Transverse colon (tissue), 4 donors: ENCODE results near the gene ERMP1. TPM values are rescaled to one million over a fixed set of nuclear protein-coding genes. Genes with fewer than 3 reads are reported as not detected.

Experiments
- DNase-seq: peaks from one replicate; pipeline ENCODE4 v3.0.0-alpha.2; 2019
- H3K27ac ChIP-seq, 4 donors: fragments of 200-600 bp; sonication (generic); 2 replicates each; pipeline ENCODE4 v1.5.1; 2016 to 2018; ENCODE audit warnings: inconsistent platforms in 4 of 4
- H3K27me3 ChIP-seq: fragments of 200-600 bp; sonication (generic); 2 replicates; pipeline ENCODE4 v1.5.1; 2017; ENCODE audit warnings: inconsistent platforms
- H3K36me3 ChIP-seq, 4 donors: fragments of 200-600 bp; sonication (generic); 2 replicates each; pipeline ENCODE4 v1.5.1; 2017 to 2019; ENCODE audit warnings: inconsistent platforms in 4 of 4
- H3K4me1 ChIP-seq, 4 donors: fragments of 200-600 bp; sonication (generic); 2 replicates each; pipeline ENCODE4 v1.5.1; 2017 to 2020; ENCODE audit warnings: inconsistent platforms in 4 of 4
- H3K4me3 ChIP-seq, 4 donors: fragments of 200-600 bp; sonication (generic); 1 replicate in 1 of 4; 2 replicates in 3 of 4; pipeline versions ENCODE4 v1.5.1 to v1.6.1; 2017 to 2019; ENCODE audit warnings: inconsistent platforms in 4 of 4
- H3K9me3 ChIP-seq, 2 donors: fragments of 200-600 bp; sonication (generic); 2 replicates each; pipeline ENCODE4 v1.5.1; 2017 to 2019; ENCODE audit warnings: inconsistent platforms in 2 of 2
- CTCF ChIP-seq, 5 experiments: fragments of 200-600 bp in 3 of 5; fragments of 450-650 bp in 2 of 5; sonication (generic) in 3 of 5; IDR thresholded peaks; 1 replicate in 2 of 5; 2 replicates in 3 of 5; pipeline ENCODE4 v1.5.1; 2016 to 2017; ENCODE audit warnings: antibody characterized with exemption in 5 of 5, inconsistent platforms in 3 of 5, mild to moderate bottlenecking in 2 of 5, moderate library complexity in 1 of 5
- EP300 ChIP-seq: sonication (generic); formaldehyde crosslinking; IDR thresholded peaks from one replicate; pipeline ENCODE4 v1.6.1; 2017; ENCODE audit warnings: antibody characterized with exemption, low read depth
- POLR2A ChIP-seq: fragments of 450-650 bp; IDR thresholded peaks from one replicate; pipeline ENCODE4 v1.6.1; 2016; ENCODE audit warnings: antibody characterized with exemption, mild to moderate bottlenecking, moderate library complexity
- POLR2AphosphoS5 ChIP-seq, 3 donors: sonication (generic); formaldehyde crosslinking; IDR thresholded peaks; one replicate each; pipeline ENCODE4 v1.6.1; 2016; ENCODE audit warnings: antibody characterized with exemption in 3 of 3
- WGBS, 2 donors: methylation state at CpG; one replicate each; pipeline ENCODE4 v1.1.5; 2018; ENCODE audit warnings: low coverage in 1 of 2; 5-methylcytosine and 5-hydroxymethylcytosine counted together
- in situ Hi-C, 4 donors: fragments of 200-750 bp; cut with MboI; loops; one replicate each; pipeline versions ENCODE4 v1.15.0 to v1.15.1; 2017; ENCODE audit warnings: low sequenced_read_pairs in 3 of 4, low pct_ligation_motif_present in 1 of 4, low pct_unique_long_range_greater_than_20kb in 1 of 4
- intact Hi-C: fragments of 100-400 bp; cut with DNase I; formaldehyde crosslinking; loops from one replicate; pipeline ENCODE4 v1.15.1; 2023; ENCODE audit warnings: low total_unique reads
- total RNA-seq, 4 donors: library from RNA; depleted of rRNA; stranded (reverse); fragments of >200 nt; gene quantifications; one replicate each; pipeline ENCODE4 v1.1.0, GENCODE V29; 2016

The ERMP1 gene
- total RNA-seq, 4 donors from 2014 or later, result 33.3 to 46.2 (median 34.8) TPM

- H3K27me3 ChIP-seq, result no peaks in the 10 kb centered on the region
- H3K9me3 ChIP-seq, result no peaks in the 10 kb centered on the region
- 84% methylated on average over 1 of the region's 1 CpG; no CpG with 5 or more reads in 1 of the 2 donors for WGBS, 2 donors
- TF ChIP-seq POLR2A (no peak), EP300 (no peak), CTCF (IDR thresholded peaks at IDR 0.05) (no peak), POLR2AphosphoS5 (IDR thresholded peaks at IDR 0.05) (no peak)
- intact Hi-C loops (no loop called here), in situ Hi-C loops (loop anchor here (10.0 to 25.0 kb wide), 3 partner anchors 59 to 436 kb away; no protein-coding TSS in a partner anchor)
- no peaks in the 10 kb centered on the region for H3K36me3 ChIP-seq
- no peak for DNase-seq
- H3K4me1 ChIP-seq, result no peaks in the 10 kb centered on the region
- H3K4me3 ChIP-seq, result no peak overlapping the region
- H3K27ac ChIP-seq, result no peak overlapping the region
These were observed 43.1 kb upstream of the ERMP1 start for GRCh38 chr9:5876026-5876425.

- DNase-seq, result no peak
- Histone ChIP-seq H3K36me3 (no peaks in the 10 kb centered on the region), H3K27ac (no peak overlapping the region), H3K4me3 (no peak overlapping the region), H3K9me3 (no peaks in the 10 kb centered on the region), H3K27me3 (no peaks in the 10 kb centered on the region), H3K4me1 (no peaks in the 10 kb centered on the region)
- 87 to 88% methylated on average over 2 of the region's 2 CpGs for whole genome bisulfite sequencing, 2 donors
- TF ChIP-seq EP300, result no peak
- TF ChIP-seq CTCF (IDR thresholded peaks at IDR 0.05), result no peak
- TF ChIP-seq POLR2AphosphoS5 (IDR thresholded peaks at IDR 0.05), result no peak
- TF ChIP-seq POLR2A, result no peak
- in situ Hi-C loops (loop anchor here in 1 of 4 donors (10.0 kb wide), 1 partner anchor 61 kb away; no protein-coding TSS in a partner anchor), intact Hi-C loops (no loop called here)
These were observed 41.1 kb upstream of the ERMP1 start for GRCh38 chr9:5874048-5874447.

GRCh38 chr9:5873439-5873838, 40.5 kb upstream of the ERMP1 start:
- Histone ChIP-seq H3K27me3 (no peaks in the 10 kb centered on the region), H3K9me3 (no peaks in the 10 kb centered on the region), H3K4me1 (no peaks in the 10 kb centered on the region), H3K27ac (no peak overlapping the region), H3K4me3 (no peak overlapping the region), H3K36me3 (no peaks in the 10 kb centered on the region)
- 94 to 100% methylated on average over 1 to 5 of the region's 5 CpGs for WGBS, 2 donors
- in situ Hi-C loops, result loop anchor here in 1 of 4 donors (10.0 kb wide), 1 partner anchor 61 kb away; no protein-coding TSS in a partner anchor
- TF ChIP-seq POLR2A, result no peak
- no peak for DNase-seq
- intact Hi-C loops, result no loop called here

DNA sequence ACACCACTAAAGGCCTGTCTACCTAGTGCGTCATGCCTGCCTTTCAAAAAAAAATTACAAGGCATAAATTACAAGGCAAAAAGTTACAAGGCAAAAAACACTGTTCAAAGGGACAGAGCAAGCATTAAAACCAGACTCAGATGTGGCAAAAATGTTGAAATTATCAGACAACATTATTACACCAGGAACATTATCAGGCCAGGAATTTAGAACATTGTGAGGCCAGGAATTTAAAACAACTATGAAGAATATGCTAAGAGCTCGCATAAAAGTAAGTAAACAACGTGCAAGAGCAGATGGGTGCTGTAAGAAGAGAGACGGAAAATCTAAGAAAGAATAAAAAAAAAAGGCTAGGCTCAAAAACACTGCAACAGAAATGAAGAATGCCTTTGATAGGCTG, 39.6 kb upstream of the ERMP1 start:
- H3K4me3 ChIP-seq, result no peak overlapping the region
- H3K27ac ChIP-seq, result no peak overlapping the region
- H3K27me3 ChIP-seq, result no peaks in the 10 kb centered on the region
- in situ Hi-C loops, result loop anchor here in 1 of 4 donors (10.0 kb wide), 1 partner anchor 62 kb away; no protein-coding TSS in a partner anchor
- 67 to 70% methylated on average over 4 of the region's 4 CpGs for WGBS, 2 donors
- H3K4me1 ChIP-seq, result no peaks in the 10 kb centered on the region
- no peaks in the 10 kb centered on the region for H3K9me3 ChIP-seq
- no peaks in the 10 kb centered on the region for H3K36me3 ChIP-seq
- TF ChIP-seq EP300 (no peak), POLR2AphosphoS5 (IDR thresholded peaks at IDR 0.05) (no peak), POLR2A (no peak), CTCF (IDR thresholded peaks at IDR 0.05) (no peak)
- no peak for DNase-seq
- intact Hi-C loops, result no loop called here

- Histone ChIP-seq H3K27me3 (no peaks in the 10 kb centered on the region), H3K36me3 (no peaks in the 10 kb centered on the region), H3K9me3 (no peaks in the 10 kb centered on the region), H3K27ac (no peak overlapping the region), H3K4me1 (no peaks in the 10 kb centered on the region), H3K4me3 (no peak overlapping the region)
- DNase-seq, result no peak
- intact Hi-C loops (no loop called here), in situ Hi-C loops (loop anchor here in 1 of 4 donors (10.0 kb wide), 1 partner anchor 63 kb away; no protein-coding TSS in a partner anchor)
- TF ChIP-seq CTCF (IDR thresholded peaks at IDR 0.05), result no peak
- TF ChIP-seq EP300, result no peak
- no peak for TF ChIP-seq POLR2A
- TF ChIP-seq POLR2AphosphoS5 (IDR thresholded peaks at IDR 0.05), result no peak
- WGBS, 2 donors, result 38 to 74% methylated on average over 1 to 2 of the region's 2 CpGs
These were observed 38.9 kb upstream of the ERMP1 start for GRCh38 chr9:5871785-5872184.
